Measurements from ENCODE around the gene TRPC6. TPM values are rescaled to one million over a fixed set of nuclear protein-coding genes. Genes with fewer than 3 reads are reported as not detected.

The TRPC6 gene
- total RNA-seq, 2 experiments from 2014 or later, result not detected

- Histone ChIP-seq H3K27ac (ENCODE audit: low read depth in 1 of 2, low read length in 2 of 2) (no peak overlapping the region), H3K36me3 (ENCODE audit: insufficient read depth, low read length) (no peaks in the 10 kb centered on the region), H3K4me3 (ENCODE audit: low read length) (no peak overlapping the region), H3K9me3 (ENCODE audit: control insufficient read depth in 1 of 2, insufficient read depth in 1 of 2, low read length in 2 of 2) (no peaks in the 10 kb centered on the region), H3K4me1 (ENCODE audit: insufficient read depth, low read length) (no peaks in the 10 kb centered on the region), H3K27me3 (ENCODE audit: control insufficient read depth in 1 of 2, insufficient read depth in 2 of 2, low read length in 2 of 2) (no peaks in the 10 kb centered on the region)
- CTCF ChIA-PET, result no interaction called here
- H3K4me1 Mint-ChIP-seq (ENCODE audit: low read depth), result no peaks in the 10 kb centered on the region
- no peak overlapping the region for H3K27ac Mint-ChIP-seq
- intact Hi-C loops (cut with DNase I, micrococcal nuclease), result no loop called here
- no peak for DNase-seq
- H3K36me3 Mint-ChIP-seq (ENCODE audit: low read depth), result no peaks in the 10 kb centered on the region
- POLR2A ChIA-PET, result no interaction called here
- no peak for ATAC-seq (ENCODE audit: poor library complexity)
- H3K4me3 Mint-ChIP-seq, result no peak overlapping the region
- H3K9me3 Mint-ChIP-seq, result no peaks in the 10 kb centered on the region
- H3K27me3 Mint-ChIP-seq, result no peaks in the 10 kb centered on the region
- TF ChIP-seq CTCF (IDR thresholded peaks at IDR 0.05), result no peak
Observed at GRCh38 chr11:101448881-101449442, 134.8 kb downstream of the TRPC6 start.

- Mint-ChIP-seq H3K4me3 (no peak overlapping the region), H3K9me3 (no peaks in the 10 kb centered on the region), H3K27ac (no peak overlapping the region), H3K27me3 (no peaks in the 10 kb centered on the region), H3K4me1 (ENCODE audit: low read depth) (no peaks in the 10 kb centered on the region), H3K36me3 (ENCODE audit: low read depth) (no peaks in the 10 kb centered on the region)
- Histone ChIP-seq H3K27me3 (ENCODE audit: control insufficient read depth in 1 of 2, insufficient read depth in 2 of 2, low read length in 2 of 2) (no peaks in the 10 kb centered on the region), H3K4me1 (ENCODE audit: insufficient read depth, low read length) (no peaks in the 10 kb centered on the region), H3K9me3 (ENCODE audit: control insufficient read depth in 1 of 2, insufficient read depth in 1 of 2, low read length in 2 of 2) (no peaks in the 10 kb centered on the region), H3K36me3 (ENCODE audit: insufficient read depth, low read length) (no peaks in the 10 kb centered on the region), H3K4me3 (ENCODE audit: low read length) (no peak overlapping the region), H3K27ac (ENCODE audit: low read depth in 1 of 2, low read length in 2 of 2) (no peak overlapping the region)
- TF ChIP-seq CTCF (IDR thresholded peaks at IDR 0.05), result no peak
- ChIA-PET POLR2A (no interaction called here), CTCF (no interaction called here)
- DNase-seq (no peak), ATAC-seq (ENCODE audit: poor library complexity) (no peak)
- intact Hi-C loops (cut with DNase I, micrococcal nuclease), result no loop called here
Observed at GRCh38 chr11:101446726-101447125, 137.1 kb downstream of the TRPC6 start.

DNA sequence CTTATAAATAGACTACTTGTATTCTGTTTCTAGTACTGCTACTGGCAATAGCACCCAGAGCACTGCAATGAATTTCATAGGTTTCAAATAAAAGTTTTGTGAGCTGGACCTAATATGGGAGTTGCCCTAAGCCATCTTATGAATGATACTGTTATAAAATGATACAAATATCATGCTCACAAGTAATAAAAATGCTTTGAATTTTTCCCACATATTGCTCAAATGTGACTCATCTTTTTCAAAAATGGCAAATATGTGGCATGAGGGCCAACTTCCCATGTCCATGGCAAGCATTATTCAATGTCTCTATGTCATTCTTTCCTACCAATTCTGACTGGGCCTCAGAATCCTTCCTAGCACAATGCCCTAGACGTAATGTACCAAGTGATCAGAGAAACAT is 137.6 kb downstream of the TRPC6 start:
- Histone ChIP-seq H3K27ac (ENCODE audit: low read depth in 1 of 2, low read length in 2 of 2) (no peak overlapping the region), H3K9me3 (ENCODE audit: control insufficient read depth in 1 of 2, insufficient read depth in 1 of 2, low read length in 2 of 2) (no peaks in the 10 kb centered on the region), H3K27me3 (ENCODE audit: control insufficient read depth in 1 of 2, insufficient read depth in 2 of 2, low read length in 2 of 2) (no peaks in the 10 kb centered on the region), H3K4me1 (ENCODE audit: insufficient read depth, low read length) (no peaks in the 10 kb centered on the region), H3K36me3 (ENCODE audit: insufficient read depth, low read length) (no peaks in the 10 kb centered on the region), H3K4me3 (ENCODE audit: low read length) (no peak overlapping the region)
- ATAC-seq (ENCODE audit: poor library complexity) (no peak), DNase-seq (no peak)
- CTCF ChIA-PET, result no interaction called here
- Mint-ChIP-seq H3K27me3 (no peaks in the 10 kb centered on the region), H3K4me3 (no peak overlapping the region), H3K9me3 (no peaks in the 10 kb centered on the region), H3K27ac (no peak overlapping the region), H3K36me3 (ENCODE audit: low read depth) (no peaks in the 10 kb centered on the region), H3K4me1 (ENCODE audit: low read depth) (no peaks in the 10 kb centered on the region)
- intact Hi-C loops (cut with DNase I, micrococcal nuclease), result no loop called here
- POLR2A ChIA-PET, result no interaction called here
- TF ChIP-seq CTCF (IDR thresholded peaks at IDR 0.05), result no peak
